H9 (cell line): ENCODE measurements around the gene IGFALS. TPM values are rescaled to one million over a fixed set of nuclear protein-coding genes. Genes with fewer than 3 reads are reported as not detected.

Experiments used
- DNase-seq: peaks from one replicate; pipeline ENCODE4 v3.0.0-alpha.2; 2017
- H2AFZ ChIP-seq: one replicate; pipeline ENCODE4 v1.6.1; 2013; ENCODE audit warnings: mild to moderate bottlenecking, low read length, control low read depth, moderate library complexity
- H2AK5ac ChIP-seq: 2 replicates; pipeline ENCODE4 v1.6.1; 2013; ENCODE audit warnings: low read length, control low read depth, mixed read lengths; ENCODE audit not compliant: insufficient read length
- H2BK120ac ChIP-seq: one replicate; pipeline ENCODE4 v1.6.1; 2013; ENCODE audit warnings: low read depth, mild to moderate bottlenecking, low read length, control low read depth, inconsistent platforms; ENCODE audit not compliant: poor library complexity, severe bottlenecking
- H2BK12ac ChIP-seq: 2 replicates; pipeline ENCODE4 v1.6.1; 2013; ENCODE audit warnings: low read length, control low read depth, mixed read lengths, low read depth; ENCODE audit not compliant: insufficient read length
- H2BK15ac ChIP-seq: 2 replicates; pipeline ENCODE4 v1.6.1; 2013; ENCODE audit warnings: low read depth, low read length, control low read depth
- H2BK20ac ChIP-seq: one replicate; pipeline ENCODE4 v1.6.1; 2013; ENCODE audit warnings: low read depth, mild to moderate bottlenecking, low read length, control low read depth, inconsistent platforms; ENCODE audit not compliant: poor library complexity, severe bottlenecking
- H2BK5ac ChIP-seq: 2 replicates; pipeline ENCODE4 v1.6.1; 2013; ENCODE audit warnings: low read length, control low read depth, mixed read lengths; ENCODE audit not compliant: insufficient read length
- H3K14ac ChIP-seq: 2 replicates; pipeline ENCODE4 v1.6.1; 2013; ENCODE audit warnings: low read length, control low read depth; ENCODE audit not compliant: insufficient read depth
- H3K18ac ChIP-seq: 2 replicates; pipeline ENCODE4 v1.6.1; 2013; ENCODE audit warnings: low read depth, mild to moderate bottlenecking, mixed read lengths, low read length, control low read depth; ENCODE audit not compliant: insufficient read length
- H3K23ac ChIP-seq: 2 replicates; pipeline ENCODE4 v1.6.1; 2013; ENCODE audit warnings: low read length, control low read depth, mixed read lengths, low read depth; ENCODE audit not compliant: insufficient read length
- H3K23me2 ChIP-seq: 2 replicates; pipeline ENCODE4 v1.6.1; 2013; ENCODE audit warnings: low read depth, mild to moderate bottlenecking, mixed read lengths, low read length, control low read depth; ENCODE audit not compliant: insufficient read length, poor library complexity, severe bottlenecking
- H3K27ac ChIP-seq: 2 replicates; pipeline ENCODE4 v1.5.1; 2013; ENCODE audit warnings: low read length, control low read depth, mixed read lengths, low read depth; ENCODE audit not compliant: insufficient read length
- H3K27me3 ChIP-seq: 2 replicates; pipeline ENCODE4 v1.6.1; 2013; ENCODE audit warnings: low read length, control low read depth, inconsistent platforms; ENCODE audit not compliant: insufficient read depth
- H3K4ac ChIP-seq: 2 replicates; pipeline ENCODE4 v1.6.1; 2013; ENCODE audit warnings: low read depth, mild to moderate bottlenecking, control low read depth, inconsistent platforms, low read length, moderate library complexity
- H3K4me1 ChIP-seq: 2 replicates; pipeline ENCODE4 v1.6.1; 2013; ENCODE audit warnings: low read length, control low read depth, inconsistent platforms; ENCODE audit not compliant: insufficient read depth
- H3K4me2 ChIP-seq: 2 replicates; pipeline ENCODE4 v1.6.1; 2013; ENCODE audit warnings: low read length, control low read depth, mixed read lengths; ENCODE audit not compliant: insufficient read length, insufficient read depth
- H3K56ac ChIP-seq: 2 replicates; pipeline ENCODE4 v1.6.1; 2013; ENCODE audit warnings: low read depth, mild to moderate bottlenecking, mixed read lengths, low read length, control low read depth; ENCODE audit not compliant: insufficient read length
- H3K79me1 ChIP-seq: 2 replicates; pipeline ENCODE4 v1.6.1; 2013; ENCODE audit warnings: low read depth, mild to moderate bottlenecking, moderate library complexity, low read length, control low read depth, inconsistent platforms; ENCODE audit not compliant: insufficient read depth, poor library complexity, severe bottlenecking
- H3K79me2 ChIP-seq: 2 replicates; pipeline ENCODE4 v1.6.1; 2013; ENCODE audit warnings: low read length, control low read depth, inconsistent platforms; ENCODE audit not compliant: insufficient read depth
- H3K9ac ChIP-seq: 2 replicates; pipeline ENCODE4 v1.6.1; 2013; ENCODE audit warnings: low read length, control low read depth, mixed read lengths; ENCODE audit not compliant: insufficient read length; ENCODE audit errors: extremely low read depth
- H3K9me3 ChIP-seq: one replicate; pipeline ENCODE4 v1.6.1; 2013; ENCODE audit warnings: low read depth, low read length, inconsistent platforms; ENCODE audit not compliant: control insufficient read depth
- H3T11ph ChIP-seq: one replicate; pipeline ENCODE4 v1.6.1; 2013; ENCODE audit warnings: mild to moderate bottlenecking, low read length, control low read depth, inconsistent platforms
- H4K20me1 ChIP-seq: one replicate; pipeline ENCODE4 v1.6.1; 2013; ENCODE audit not compliant: control insufficient read depth, insufficient read length, insufficient read depth
- H4K5ac ChIP-seq: 2 replicates; pipeline ENCODE4 v1.6.1; 2013; ENCODE audit warnings: low read depth, mild to moderate bottlenecking, mixed read lengths, low read length, control low read depth; ENCODE audit not compliant: insufficient read length
- H4K8ac ChIP-seq: replicated peaks from 2 replicates; pipeline ENCODE4 v1.6.1; 2013; ENCODE audit warnings: low read length, control low read depth, mixed read lengths, low read depth; ENCODE audit not compliant: insufficient read length
- H4K91ac ChIP-seq: 2 replicates; pipeline ENCODE4 v1.6.1; 2013; ENCODE audit warnings: low read depth, mild to moderate bottlenecking, moderate library complexity, mixed read lengths, low read length, control low read depth; ENCODE audit not compliant: insufficient read length
- H3K27ac Mint-ChIP-seq, 3 experiments: 2 replicates in 2 of 3; 3 replicates in 1 of 3; pipeline ENCODE4 v1.8.0; 2020 to 2021; ENCODE audit warnings: mixed read lengths in 3 of 3, mild to moderate bottlenecking in 1 of 3, moderate library complexity in 1 of 3
- H3K27me3 Mint-ChIP-seq: 2 replicates; pipeline ENCODE4 v1.8.0; 2021; ENCODE audit warnings: low read depth, mild to moderate bottlenecking, moderate library complexity, mixed read lengths
- H3K36me3 Mint-ChIP-seq, 3 experiments: 2 replicates in 2 of 3; 3 replicates in 1 of 3; pipeline ENCODE4 v1.8.0; 2020 to 2021; ENCODE audit warnings: low read depth in 3 of 3, mixed read lengths in 3 of 3; ENCODE audit not compliant: insufficient read depth in 1 of 3
- H3K4me1 Mint-ChIP-seq, 2 experiments: 2 replicates each; pipeline ENCODE4 v1.8.0; 2020; ENCODE audit warnings: mixed read lengths in 2 of 2
- H3K4me3 Mint-ChIP-seq, 2 experiments: 2 replicates in 1 of 2; 3 replicates in 1 of 2; pipeline ENCODE4 v1.8.0; 2020 to 2021; ENCODE audit warnings: mild to moderate bottlenecking in 2 of 2, mixed read lengths in 2 of 2, moderate library complexity in 1 of 2
- H3K9me3 Mint-ChIP-seq, 2 experiments: 2 replicates in 1 of 2; 3 replicates in 1 of 2; pipeline ENCODE4 v1.8.0; 2020; ENCODE audit warnings: mild to moderate bottlenecking in 2 of 2, mixed read lengths in 2 of 2, moderate library complexity in 1 of 2
- CTCF ChIP-seq: fragments of 200-600 bp; sonication (generic); conservative IDR thresholded peaks from 3 replicates; pipeline ENCODE4 v1.8.0; 2021; ENCODE audit warnings: antibody characterized with exemption, mild to moderate bottlenecking
- WGBS: extraction: QIAGEN DNeasy Blood & Tissue Kit; methylation state at CpG from one replicate; pipeline ENCODE4 v1.1.7; 2013; ENCODE audit warnings: missing lambda C conversion rate, low lambda C conversion rate, mixed read lengths; ENCODE audit not compliant: insufficient read length; ENCODE audit errors: extremely low coverage; 5-methylcytosine and 5-hydroxymethylcytosine counted together
- total RNA-seq: library from RNA; stranded (reverse); gene quantifications from 2 replicates; pipeline ENCODE4 v1.2.1, GENCODE V29; 2021

IGFALS gene
- total RNA-seq, 1 experiment from 2014 or later: not detected

GRCh38 chr16:1819611-1820010 is 26.1 kb upstream of the IGFALS start:
- no peak overlapping the region for H4K91ac ChIP-seq
- H2BK15ac ChIP-seq: no peak overlapping the region
- no peaks in the 10 kb centered on the region for H3K79me1 ChIP-seq
- H3K23ac ChIP-seq: no peak overlapping the region
- H2BK120ac ChIP-seq: no peak overlapping the region
- Mint-ChIP-seq H3K4me3 (no peak overlapping the region), H3K27ac (peak overlapping the region in 1 of 3 experiments; percentile 86; a peak in 2 of 7 replicates), H3K4me1 (no peaks in the 10 kb centered on the region), H3K9me3 (no peaks in the 10 kb centered on the region), H3K27me3 (peaks cover 2% of the 10 kb centered on the region), H3K36me3 (peaks cover 4 to 17% (median 13%) of the 10 kb centered on the region in 3 experiments)
- no peak overlapping the region for H4K8ac ChIP-seq
- H2AFZ ChIP-seq: no peak overlapping the region
- no peak overlapping the region for H3K18ac ChIP-seq
- H3K27me3 ChIP-seq: no peaks in the 10 kb centered on the region
- H4K5ac ChIP-seq: no peak overlapping the region
- no peaks in the 10 kb centered on the region for H4K20me1 ChIP-seq
- no peak overlapping the region for H3K56ac ChIP-seq
- H3K27ac ChIP-seq: no peak overlapping the region
- H3K23me2 ChIP-seq: no peaks in the 10 kb centered on the region
- H3T11ph ChIP-seq: no peak overlapping the region
- no peak overlapping the region for H3K4ac ChIP-seq
- H2AK5ac ChIP-seq: no peak overlapping the region
- H2BK20ac ChIP-seq: no peak overlapping the region
- WGBS: no CpG with 5 or more reads among the region's 15 CpGs
- TF ChIP-seq CTCF: no peak
- no peak for DNase-seq
- H2BK12ac ChIP-seq: no peak overlapping the region
- H3K4me2 ChIP-seq: no peak overlapping the region
- no peaks in the 10 kb centered on the region for H3K79me2 ChIP-seq
- H3K4me1 ChIP-seq: no peaks in the 10 kb centered on the region
- H3K14ac ChIP-seq: no peak overlapping the region
- H3K9ac ChIP-seq: no peak overlapping the region
- H2BK5ac ChIP-seq: no peak overlapping the region
- H3K9me3 ChIP-seq: no peaks in the 10 kb centered on the region
